22Rv1 (cell line): Measurements from ENCODE around the gene TMC2.
A peak's percentile ranks its signal among the peaks of the same experiment; 100 is the strongest.

Experiments
- CTCF ChIP-seq: fragments of 450-650 bp; IDR thresholded peaks from 2 replicates; pipeline ENCODE4 v1.5.1; 2017; ENCODE audit warnings: mild to moderate bottlenecking
- ZFX ChIP-seq: fragments of 450-650 bp; IDR thresholded peaks from 2 replicates; pipeline ENCODE4 v1.6.1; 2017; ENCODE audit warnings: antibody characterized with exemption, borderline replicate concordance

GRCh38 chr20:2671977-2672376, 135.6 kb downstream of the TMC2 start:
- TF ChIP-seq CTCF (peak; percentile 30), ZFX (no peak)
